SK-N-SH (cell line): ENCODE results near the gene PLGRKT. TPM values are rescaled to one million over a fixed set of nuclear protein-coding genes. Genes with fewer than 3 reads are reported as not detected.

ENCODE experiments used
- polyA plus RNA-seq, 3 experiments: library from polyadenylated mRNA; depleted of rRNA; stranded (reverse); fragments of >200 nt; gene quantifications; 2 replicates each; pipeline ENCODE4 v1.2.3, GENCODE V29; 2012
- small RNA-seq, 7 experiments: library from RNA; depleted of rRNA; stranded (forward); fragments of <200 nt; gene quantifications; one replicate each; pipeline ENCODE3, GENCODE V24; 2012

Gene PLGRKT
- polyA plus RNA-seq, 1 of the 3 experiments (the other 2 are of a cell fraction): 11.4 TPM

Small RNA genes lying within 50 kb of the gene (small RNA-seq; reads per million reads assigned to genes)
- 0 reads per million in 7 experiments for gene AL135786.1
- gene HMGN2P31: 0 reads per million in 7 experiments

Other genes with a start within 250 kb of the PLGRKT start
- gene INSL4, start 206.5 kb downstream of the PLGRKT start, polyA plus RNA-seq (2012; rRNA removed): not detected in 2 replicates
- gene RLN2, start 133.2 kb downstream of the PLGRKT start, polyA plus RNA-seq (2012; rRNA removed): 0.50 and 0.51 TPM in 2 replicates
- gene RLN1, start 98.0 kb downstream of the PLGRKT start, polyA plus RNA-seq (2012; rRNA removed): 0.23 and 0.37 TPM in 2 replicates
- gene CD274, start 12.6 kb upstream of the PLGRKT start, polyA plus RNA-seq (2012; rRNA removed): 25.8 and 30.9 TPM in 2 replicates
- 11.1 and 19.4 TPM in 2 replicates for gene PDCD1LG2, start 72.6 kb upstream of the PLGRKT start, polyA plus RNA-seq (2012; rRNA removed)
- 21.9 and 37.2 TPM in 2 replicates for gene RIC1, start 191.2 kb upstream of the PLGRKT start, polyA plus RNA-seq (2012; rRNA removed)